A549 (cell line): ENCODE results near the gene AGBL4.

ENCODE experiments used
- BCL3 ChIP-seq: fragments of >200 bp; sonication (Bioruptor Twin); formaldehyde crosslinking; IDR thresholded peaks from 3 replicates; pipeline ENCODE4 v1.6.1; 2016
- CTCF ChIP-seq: fragments of >200 bp; sonication (Bioruptor Twin); formaldehyde crosslinking; IDR thresholded peaks from 3 replicates; pipeline ENCODE4 v1.5.1; 2016
- EP300 ChIP-seq, 2 experiments: fragments of >200 bp; sonication (Bioruptor Twin); formaldehyde crosslinking; IDR thresholded peaks; 2 replicates in 1 of 2; 3 replicates in 1 of 2; pipeline ENCODE4 v1.6.1; 2016 to 2017
- MYC ChIP-seq: IDR thresholded peaks from 2 replicates; pipeline ENCODE4 v1.6.1; 2012; ENCODE audit warnings: mild to moderate bottlenecking, inconsistent platforms, low read length, improper control_type of control experiment, borderline replicate concordance
- POLR2A ChIP-seq: IDR thresholded peaks from 2 replicates; pipeline ENCODE4 v1.6.1; 2012; ENCODE audit warnings: mild to moderate bottlenecking, low read length
- RAD21 ChIP-seq, 2 experiments: fragments of >200 bp in 1 of 2; sonication (Bioruptor Twin) in 1 of 2; formaldehyde crosslinking in 1 of 2; IDR thresholded peaks in 1 of 2; conservative IDR thresholded peaks in 1 of 2; 2 replicates in 1 of 2; 3 replicates in 1 of 2; pipeline ENCODE4 v1.6.1; 2012 to 2018; ENCODE audit warnings: inconsistent platforms in 1 of 2
- REST ChIP-seq: fragments of 200-600 bp; sonication (generic); IDR thresholded peaks from 2 replicates; pipeline ENCODE4 v1.6.1; 2016; ENCODE audit warnings: antibody characterized with exemption, mild to moderate bottlenecking, moderate library complexity

GRCh38 chr1:50023292-50024159 lies at the start of gene AGBL4:
- TF ChIP-seq CTCF (no peak), EP300 (IDR thresholded peaks at IDR 0.05) (no peak), RAD21 (conservative IDR thresholded peaks at IDR 0.05 in 1 of 2, IDR thresholded peaks at IDR 0.05 in 1 of 2) (no peak), BCL3 (no peak), REST (no peak), POLR2A (no peak), MYC (no peak)
